Right lobe of liver (tissue), 6 donors: Measurements from ENCODE around the gene WTIP. TPM values are rescaled to one million over a fixed set of nuclear protein-coding genes. Genes with fewer than 3 reads are reported as not detected.

Source experiments
- ATAC-seq, 4 donors: fragments of 200-7000 bp; cut with Tn5 transposase; one replicate each; pipeline ENCODE4 v1.9.1; 2020; ENCODE audit warnings: mild to moderate bottlenecking in 4 of 4, moderate library complexity in 4 of 4
- DNase-seq, 3 donors: peaks; one replicate each; pipeline ENCODE4 v3.0.0-alpha.2; 2020
- H3K27ac ChIP-seq, 3 donors: fragments of 200-600 bp; one replicate each; pipeline ENCODE4 v1.8.0; 2022
- H3K27me3 ChIP-seq, 2 donors: fragments of 200-600 bp; one replicate each; pipeline ENCODE4 v1.8.0; 2022
- H3K36me3 ChIP-seq, 4 donors: fragments of 200-600 bp; sonication (generic) in 1 of 4; one replicate each; pipeline versions ENCODE4 v1.5.1 to v1.8.0; 2017 to 2022; ENCODE audit warnings: control low read depth in 1 of 4
- H3K4me1 ChIP-seq, 4 donors: fragments of 200-600 bp; sonication (generic) in 1 of 4; one replicate each; pipeline versions ENCODE4 v1.5.1 to v1.8.0; 2017 to 2022; ENCODE audit warnings: control low read depth in 1 of 4
- H3K4me3 ChIP-seq, 3 donors: fragments of 200-600 bp; one replicate each; pipeline ENCODE4 v1.8.0; 2022
- H3K9me3 ChIP-seq, 4 donors: fragments of 200-600 bp; sonication (generic) in 1 of 4; one replicate each; pipeline versions ENCODE4 v1.5.1 to v1.8.0; 2017 to 2022; ENCODE audit warnings: control low read depth in 1 of 4
- POLR2A ChIP-seq: fragments of 450-650 bp; IDR thresholded peaks from one replicate; pipeline ENCODE4 v1.6.1; 2017; ENCODE audit warnings: antibody characterized with exemption, mild to moderate bottlenecking
- WGBS: methylation state at CpG from one replicate; pipeline ENCODE4 v1.1.6; 2018; ENCODE audit warnings: low coverage, low lambda C conversion rate; ENCODE audit not compliant: insufficient coverage; ENCODE audit errors: missing lambda C conversion rate; 5-methylcytosine and 5-hydroxymethylcytosine counted together
- intact Hi-C, 2 donors: fragments of 100-400 bp; cut with DNase I; formaldehyde crosslinking; loops; one replicate each; pipeline versions ENCODE4 v1.11.2 to v1.14.1; 2022
- total RNA-seq, 6 experiments: library from RNA; depleted of rRNA in 2 of 6; stranded (reverse); fragments of >200 nt in 2 of 6; fragmentation: NEBNext Ultra II Directional in 3 of 6; extraction: Animal tissue kit (Norgen Biotek cat#: 25700) in 3 of 6; gene quantifications; one replicate each; pipeline versions ENCODE4 v1.1.0 to v1.2.4, GENCODE V29; 2016 to 2023
- TF ChIP-seq, protein P1 (sequence below), 4 donors: fragments of 200-600 bp in 3 of 4; fragments of 450-650 bp in 1 of 4; IDR thresholded peaks; one replicate each; pipeline versions ENCODE4 v1.5.1 to v1.8.0; 2016 to 2022; ENCODE audit warnings: antibody characterized with exemption in 4 of 4, mild to moderate bottlenecking in 2 of 4
- donor health status: DM: no; HTN: yes; CAD: no.
- donor health status: DM: no; HTN: no; CAD: no.
- donor health status: DM: no; HTN: no; CAD: no.
- donor health status: DM: no; HTN: yes; CAD: no.
- donor health status: DM: no; HTN: yes; CAD: no.

WTIP gene
- total RNA-seq, 6 experiments from 2014 or later, result 0.19 to 1.8 (median 1.3) TPM

DNA sequence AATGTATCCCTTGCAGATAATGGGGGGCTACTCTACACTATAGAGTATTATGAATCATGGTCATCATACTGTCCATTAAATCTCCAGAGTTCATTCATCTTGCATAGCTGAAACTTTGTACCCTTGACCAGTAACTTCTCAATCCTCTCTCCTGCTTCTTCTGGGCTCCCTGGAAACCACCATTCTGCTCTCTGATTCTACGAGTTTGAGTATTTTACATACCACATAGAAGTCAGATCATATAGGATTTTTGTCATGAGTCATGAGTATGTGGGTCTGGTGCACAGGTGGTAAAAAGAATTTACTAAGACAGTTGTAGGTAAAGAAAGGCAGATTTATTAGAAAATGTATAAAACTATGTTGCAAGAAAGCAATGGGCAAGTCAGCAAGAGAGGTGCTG lies 41.9 kb downstream of the WTIP start:
- Histone ChIP-seq H3K4me1 (no peaks in the 10 kb centered on the region), H3K27ac (no peak overlapping the region), H3K4me3 (no peak overlapping the region), H3K27me3 (no peaks in the 10 kb centered on the region), H3K9me3 (no peaks in the 10 kb centered on the region), H3K36me3 (no peaks in the 10 kb centered on the region)
- no peak for ATAC-seq
- DNase-seq, result no peak
- WGBS, result 15% methylated on average over 1 of the region's 1 CpG
- intact Hi-C loops, result no loop called here
- TF ChIP-seq, protein P1, sequence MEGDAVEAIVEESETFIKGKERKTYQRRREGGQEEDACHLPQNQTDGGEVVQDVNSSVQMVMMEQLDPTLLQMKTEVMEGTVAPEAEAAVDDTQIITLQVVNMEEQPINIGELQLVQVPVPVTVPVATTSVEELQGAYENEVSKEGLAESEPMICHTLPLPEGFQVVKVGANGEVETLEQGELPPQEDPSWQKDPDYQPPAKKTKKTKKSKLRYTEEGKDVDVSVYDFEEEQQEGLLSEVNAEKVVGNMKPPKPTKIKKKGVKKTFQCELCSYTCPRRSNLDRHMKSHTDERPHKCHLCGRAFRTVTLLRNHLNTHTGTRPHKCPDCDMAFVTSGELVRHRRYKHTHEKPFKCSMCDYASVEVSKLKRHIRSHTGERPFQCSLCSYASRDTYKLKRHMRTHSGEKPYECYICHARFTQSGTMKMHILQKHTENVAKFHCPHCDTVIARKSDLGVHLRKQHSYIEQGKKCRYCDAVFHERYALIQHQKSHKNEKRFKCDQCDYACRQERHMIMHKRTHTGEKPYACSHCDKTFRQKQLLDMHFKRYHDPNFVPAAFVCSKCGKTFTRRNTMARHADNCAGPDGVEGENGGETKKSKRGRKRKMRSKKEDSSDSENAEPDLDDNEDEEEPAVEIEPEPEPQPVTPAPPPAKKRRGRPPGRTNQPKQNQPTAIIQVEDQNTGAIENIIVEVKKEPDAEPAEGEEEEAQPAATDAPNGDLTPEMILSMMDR (IDR thresholded peaks at IDR 0.05), result no peak
- no peak for TF ChIP-seq POLR2A

DNA sequence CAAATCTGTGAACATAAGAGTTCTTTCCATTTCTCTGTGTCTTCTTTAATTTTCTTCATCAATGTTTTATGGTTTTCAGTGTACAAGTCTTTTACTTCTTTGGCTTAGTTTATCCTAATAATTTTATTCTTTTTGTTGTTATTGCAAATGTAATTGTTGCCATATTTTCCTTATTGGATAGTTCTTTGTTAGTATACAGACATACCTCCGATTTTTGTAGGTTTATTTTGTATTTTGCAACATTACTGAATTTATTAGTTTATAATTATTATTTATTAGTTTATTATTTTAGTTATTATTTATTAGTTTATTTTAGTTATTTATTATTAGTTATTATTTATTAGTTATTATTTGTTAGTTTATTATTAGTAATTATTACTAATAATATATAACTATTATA lies 43.4 kb downstream of the WTIP start:
- no peak overlapping the region for H3K4me3 ChIP-seq
- WGBS, result 29% methylated on average over 1 of the region's 1 CpG
- no peak for TF ChIP-seq POLR2A
- TF ChIP-seq, protein P1 (IDR thresholded peaks at IDR 0.05), result no peak
- H3K4me1 ChIP-seq, result no peaks in the 10 kb centered on the region
- H3K27ac ChIP-seq, result no peak overlapping the region
- no peaks in the 10 kb centered on the region for H3K27me3 ChIP-seq
- no peaks in the 10 kb centered on the region for H3K36me3 ChIP-seq
- ATAC-seq (no peak), DNase-seq (no peak)
- intact Hi-C loops, result no loop called here
- H3K9me3 ChIP-seq, result no peaks in the 10 kb centered on the region

DNA sequence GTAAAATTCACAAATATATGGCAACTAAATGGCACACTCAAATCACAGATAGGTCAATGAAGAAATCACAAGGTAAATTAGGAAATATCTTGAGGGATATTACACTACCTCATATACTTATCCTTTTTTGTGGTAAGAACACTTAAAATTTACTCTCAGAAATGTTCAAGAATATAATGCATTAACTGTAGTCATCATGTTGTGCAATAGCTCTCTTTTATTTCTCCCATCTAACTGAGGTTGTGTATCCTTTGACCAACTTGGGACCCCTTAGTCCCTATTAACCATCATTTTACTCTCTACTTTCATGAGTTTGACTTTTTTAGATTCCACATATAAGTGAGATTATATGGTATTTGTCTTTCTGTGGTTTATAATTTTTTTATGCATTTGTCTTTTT lies 52.6 kb downstream of the WTIP start:
- no peaks in the 10 kb centered on the region for H3K9me3 ChIP-seq
- no peaks in the 10 kb centered on the region for H3K36me3 ChIP-seq
- no peaks in the 10 kb centered on the region for H3K27me3 ChIP-seq
- intact Hi-C loops, result no loop called here
- H3K27ac ChIP-seq, result no peak overlapping the region
- no peak for ATAC-seq
- no peak overlapping the region for H3K4me3 ChIP-seq
- DNase-seq, result no peak
- no peaks in the 10 kb centered on the region for H3K4me1 ChIP-seq
- TF ChIP-seq, protein P1 (IDR thresholded peaks at IDR 0.05), result no peak
- no peak for TF ChIP-seq POLR2A

DNA sequence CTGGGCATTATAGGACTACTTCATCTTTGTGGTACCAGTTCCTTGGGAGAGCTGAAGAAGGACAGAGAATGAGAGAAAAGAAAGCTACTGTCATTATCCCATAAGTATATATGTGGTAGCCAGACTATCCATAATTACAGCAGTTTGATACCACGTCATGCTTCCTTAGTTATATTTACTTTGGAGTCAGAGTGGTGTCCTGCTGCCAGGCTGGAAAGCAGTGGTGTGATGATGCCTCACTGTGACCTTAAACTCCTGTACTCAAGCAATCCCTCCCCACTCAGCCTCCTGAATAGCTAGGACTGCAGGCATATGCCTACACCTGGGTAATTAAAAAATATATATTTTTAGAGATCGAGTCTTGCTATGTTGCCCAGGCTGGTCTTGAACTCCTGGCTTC lies 57.8 kb downstream of the WTIP start:
- Histone ChIP-seq H3K4me1 (no peaks in the 10 kb centered on the region), H3K27ac (no peak overlapping the region), H3K9me3 (peaks cover 0 to 4% (median 0%) of the 10 kb centered on the region in 4 donors), H3K27me3 (no peaks in the 10 kb centered on the region), H3K36me3 (no peaks in the 10 kb centered on the region), H3K4me3 (no peak overlapping the region)
- DNase-seq (no peak), ATAC-seq (no peak)
- TF ChIP-seq, protein P1 (IDR thresholded peaks at IDR 0.05), result no peak
- TF ChIP-seq POLR2A, result no peak
- 41% methylated on average over 2 of the region's 2 CpGs for WGBS
- intact Hi-C loops, result loop anchor here in 1 of 2 donors (5.0 kb wide), 1 partner anchor 208 kb away; no protein-coding TSS in a partner anchor
